SH-SY5Y (cell line): Measurements from ENCODE around the gene ARID3A.

Experiments
- GATA2 ChIP-seq: IDR thresholded peaks from 2 replicates; pipeline ENCODE4 v1.6.1; 2011; ENCODE audit warnings: mild to moderate bottlenecking, low read depth, low read length
- GATA3 ChIP-seq: IDR thresholded peaks from 2 replicates; pipeline ENCODE4 v1.6.1; 2011; ENCODE audit warnings: low read depth, mild to moderate bottlenecking, low read length, moderate library complexity

GRCh38 chr19:990746-991145 is 64.9 kb downstream of the ARID3A start:
- TF ChIP-seq GATA3 (no peak), GATA2 (no peak)
